Ascending aorta (tissue), 2 donors: ENCODE results near the gene TPH1. TPM values are rescaled to one million over a fixed set of nuclear protein-coding genes. Genes with fewer than 3 reads are reported as not detected.

ENCODE experiments used
- DNase-seq, 2 donors: peaks; one replicate each; pipeline ENCODE4 v3.0.0-alpha.2; 2019; ENCODE audit warnings: low spot score in 2 of 2
- H3K27ac ChIP-seq, 2 donors: fragments of 200-600 bp; sonication (generic); one replicate each; pipeline ENCODE4 v1.5.1; 2016 to 2017; ENCODE audit warnings: mild to moderate bottlenecking in 1 of 2
- H3K27me3 ChIP-seq: fragments of 200-600 bp; sonication (generic); one replicate; pipeline ENCODE4 v1.5.1; 2017
- H3K36me3 ChIP-seq, 2 donors: fragments of 200-600 bp; sonication (generic); one replicate each; pipeline ENCODE4 v1.5.1; 2016
- H3K4me1 ChIP-seq, 2 donors: fragments of 200-600 bp; sonication (generic); one replicate each; pipeline ENCODE4 v1.5.1; 2016 to 2017; ENCODE audit warnings: mild to moderate bottlenecking in 1 of 2
- H3K4me3 ChIP-seq, 2 donors: fragments of 200-600 bp; sonication (generic); one replicate each; pipeline ENCODE4 v1.5.1; 2016 to 2017; ENCODE audit warnings: mild to moderate bottlenecking in 1 of 2
- H3K9me3 ChIP-seq, 2 donors: fragments of 200-600 bp; sonication (generic); one replicate each; pipeline ENCODE4 v1.5.1; 2016
- intact Hi-C: fragments of 100-400 bp; cut with DNase I; formaldehyde crosslinking; loops from one replicate; pipeline ENCODE4 v1.15.1; 2023
- total RNA-seq: library from RNA; depleted of rRNA; stranded (reverse); fragments of >200 nt; gene quantifications from one replicate; pipeline ENCODE4 v1.1.0, GENCODE V29; 2016
- TF ChIP-seq, protein P1 (sequence below), 3 experiments: fragments of 200-600 bp in 2 of 3; fragments of 450-650 bp in 1 of 3; sonication (generic) in 2 of 3; IDR thresholded peaks; one replicate each; pipeline ENCODE4 v1.5.1; 2016 to 2019; ENCODE audit warnings: antibody characterized with exemption in 3 of 3, mild to moderate bottlenecking in 1 of 3, moderate library complexity in 1 of 3

The TPH1 gene
- total RNA-seq, 1 donor from 2014 or later = 1.8 TPM

DNA sequence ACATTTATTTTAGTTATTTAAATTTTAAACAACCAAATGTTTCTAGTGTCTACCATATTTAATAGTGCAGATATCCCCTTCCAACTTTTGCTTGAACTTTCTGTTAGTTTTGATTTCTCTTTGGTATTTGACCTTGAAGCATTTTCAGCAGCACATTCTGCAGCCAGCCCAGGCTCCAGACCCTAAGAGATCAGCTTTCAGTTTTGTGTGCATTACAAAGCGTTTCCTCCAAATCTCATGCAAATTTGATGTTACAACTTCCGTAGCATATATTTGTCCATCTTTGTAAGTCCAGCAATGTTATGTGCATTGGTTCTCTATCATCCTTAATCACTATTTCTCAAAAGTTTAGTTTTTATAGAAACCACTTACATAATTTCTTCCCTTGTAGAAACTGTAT lies 18.6 kb downstream of the TPH1 start:
- no peak overlapping the region for H3K4me3 ChIP-seq
- H3K9me3 ChIP-seq = no peaks in the 10 kb centered on the region
- TF ChIP-seq, protein P1, sequence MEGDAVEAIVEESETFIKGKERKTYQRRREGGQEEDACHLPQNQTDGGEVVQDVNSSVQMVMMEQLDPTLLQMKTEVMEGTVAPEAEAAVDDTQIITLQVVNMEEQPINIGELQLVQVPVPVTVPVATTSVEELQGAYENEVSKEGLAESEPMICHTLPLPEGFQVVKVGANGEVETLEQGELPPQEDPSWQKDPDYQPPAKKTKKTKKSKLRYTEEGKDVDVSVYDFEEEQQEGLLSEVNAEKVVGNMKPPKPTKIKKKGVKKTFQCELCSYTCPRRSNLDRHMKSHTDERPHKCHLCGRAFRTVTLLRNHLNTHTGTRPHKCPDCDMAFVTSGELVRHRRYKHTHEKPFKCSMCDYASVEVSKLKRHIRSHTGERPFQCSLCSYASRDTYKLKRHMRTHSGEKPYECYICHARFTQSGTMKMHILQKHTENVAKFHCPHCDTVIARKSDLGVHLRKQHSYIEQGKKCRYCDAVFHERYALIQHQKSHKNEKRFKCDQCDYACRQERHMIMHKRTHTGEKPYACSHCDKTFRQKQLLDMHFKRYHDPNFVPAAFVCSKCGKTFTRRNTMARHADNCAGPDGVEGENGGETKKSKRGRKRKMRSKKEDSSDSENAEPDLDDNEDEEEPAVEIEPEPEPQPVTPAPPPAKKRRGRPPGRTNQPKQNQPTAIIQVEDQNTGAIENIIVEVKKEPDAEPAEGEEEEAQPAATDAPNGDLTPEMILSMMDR (IDR thresholded peaks at IDR 0.05) = no peak
- peaks cover 24 to 32% of the 10 kb centered on the region in 2 donors for H3K36me3 ChIP-seq
- no peaks in the 10 kb centered on the region for H3K27me3 ChIP-seq
- H3K4me1 ChIP-seq = no peaks in the 10 kb centered on the region
- no peak for DNase-seq
- intact Hi-C loops = no loop called here
- H3K27ac ChIP-seq = no peak overlapping the region

DNA sequence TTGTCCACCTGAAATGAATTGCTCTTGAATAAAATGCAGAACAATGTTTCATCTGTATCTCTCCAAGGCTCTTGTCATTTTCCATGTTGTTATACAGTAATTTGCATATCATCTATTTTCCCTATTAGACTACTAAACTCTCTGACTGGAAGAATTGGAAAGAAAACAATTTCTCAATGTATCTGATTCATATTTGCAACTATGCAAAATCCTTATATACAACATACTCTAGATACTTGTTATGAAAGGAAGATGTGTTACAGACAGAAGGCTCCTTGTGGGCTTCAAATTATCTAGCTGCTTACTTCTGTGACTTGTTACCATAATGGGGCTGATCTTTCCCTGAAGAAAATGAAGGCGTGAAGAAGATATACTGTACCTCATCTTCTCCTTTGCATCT lies 23.6 kb downstream of the TPH1 start:
- TF ChIP-seq, protein P1 (IDR thresholded peaks at IDR 0.05) = no peak
- no peaks in the 10 kb centered on the region for H3K4me1 ChIP-seq
- intact Hi-C loops = no loop called here
- H3K27me3 ChIP-seq = no peaks in the 10 kb centered on the region
- peaks cover 35 to 56% of the 10 kb centered on the region in 2 donors for H3K36me3 ChIP-seq
- H3K4me3 ChIP-seq = no peak overlapping the region
- no peaks in the 10 kb centered on the region for H3K9me3 ChIP-seq
- no peak for DNase-seq
- H3K27ac ChIP-seq = no peak overlapping the region

DNA sequence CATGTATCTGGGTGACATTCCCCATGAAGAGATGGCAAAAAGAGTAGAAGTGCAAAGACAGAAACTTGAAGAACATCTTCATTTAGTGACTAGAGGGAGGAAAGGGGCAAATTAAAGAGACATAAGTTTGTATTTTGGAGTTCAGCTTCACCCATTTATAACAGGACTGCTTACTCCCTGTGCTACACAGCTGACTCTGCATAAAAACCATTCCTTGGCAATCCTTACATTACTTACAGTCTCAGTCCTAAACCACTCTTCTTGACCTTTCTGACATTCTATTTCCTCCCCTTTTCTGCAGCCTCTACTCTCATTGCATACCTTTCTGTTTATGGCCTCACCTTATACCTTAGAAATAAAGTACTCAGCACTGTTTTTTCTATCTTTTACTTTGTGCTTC lies 26.4 kb downstream of the TPH1 start:
- no peak overlapping the region for H3K27ac ChIP-seq
- no peaks in the 10 kb centered on the region for H3K27me3 ChIP-seq
- intact Hi-C loops = loop anchor here (10.0 kb wide), 1 partner anchor 705 kb away; the partner anchor contains the start of gene IGSF22
- H3K4me3 ChIP-seq = no peak overlapping the region
- H3K4me1 ChIP-seq = no peaks in the 10 kb centered on the region
- DNase-seq = no peak
- peaks cover 29 to 47% of the 10 kb centered on the region in 2 donors for H3K36me3 ChIP-seq
- TF ChIP-seq, protein P1 (IDR thresholded peaks at IDR 0.05) = no peak
- no peaks in the 10 kb centered on the region for H3K9me3 ChIP-seq

DNA sequence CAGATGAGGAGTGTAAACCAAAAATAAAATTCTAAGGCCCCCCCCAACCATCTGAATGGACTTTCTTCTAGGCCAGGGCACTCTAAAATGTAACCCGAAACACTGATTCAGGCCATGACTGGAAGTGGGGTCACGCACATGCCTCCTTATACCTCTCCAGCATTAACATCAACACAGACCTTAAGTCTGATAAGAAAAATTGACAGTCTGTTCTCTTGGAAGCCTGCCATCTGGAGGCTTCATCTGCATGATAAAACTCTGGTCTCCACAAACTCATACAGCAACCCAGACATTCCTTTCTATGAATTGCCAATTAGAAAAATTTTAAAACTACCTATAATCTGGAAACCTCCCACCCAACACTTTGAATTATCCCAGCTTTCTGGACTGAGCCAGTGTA lies 29.3 kb downstream of the TPH1 start:
- H3K9me3 ChIP-seq = no peaks in the 10 kb centered on the region
- TF ChIP-seq, protein P1 (IDR thresholded peaks at IDR 0.05) = no peak
- intact Hi-C loops = loop anchor here (10.0 kb wide), 1 partner anchor 708 kb away; the partner anchor contains the start of gene IGSF22
- H3K4me1 ChIP-seq = no peaks in the 10 kb centered on the region
- H3K36me3 ChIP-seq = peaks cover 13 to 21% of the 10 kb centered on the region in 2 donors
- no peak for DNase-seq
- H3K4me3 ChIP-seq = no peak overlapping the region
- H3K27me3 ChIP-seq = no peaks in the 10 kb centered on the region
- H3K27ac ChIP-seq = no peak overlapping the region

DNA sequence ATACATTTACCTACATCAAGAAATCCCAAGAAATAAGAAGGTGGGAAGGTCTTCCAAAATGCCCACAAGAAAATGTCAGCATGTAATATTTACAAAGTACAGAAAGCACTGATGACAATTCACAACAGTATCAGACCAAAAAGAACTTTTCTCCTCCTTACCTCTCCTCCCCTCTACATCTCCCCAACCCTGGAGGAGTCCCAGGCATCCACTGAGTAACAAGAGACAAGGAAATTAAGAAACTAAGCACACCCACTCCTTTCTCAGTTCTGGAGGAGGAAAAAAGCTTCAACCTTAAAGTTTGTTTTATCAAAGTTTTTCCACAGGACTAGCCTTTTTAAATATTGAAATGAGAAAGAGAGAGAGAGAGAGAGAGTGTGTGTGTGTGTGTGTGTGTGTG lies 31.2 kb downstream of the TPH1 start:
- TF ChIP-seq, protein P1 (IDR thresholded peaks at IDR 0.05) = no peak
- no peaks in the 10 kb centered on the region for H3K27me3 ChIP-seq
- intact Hi-C loops = loop anchor here (5.0 to 10.0 kb wide), 3 partner anchors 367 to 710 kb away; partner anchors contain the start of genes IGSF22 and UEVLD

More for the DNA sequence above, 31.2 kb downstream of the TPH1 start:
- H3K4me3 ChIP-seq = no peak overlapping the region
- H3K4me1 ChIP-seq = no peaks in the 10 kb centered on the region
- no peaks in the 10 kb centered on the region for H3K9me3 ChIP-seq
- H3K36me3 ChIP-seq = peaks cover 0 to 4% of the 10 kb centered on the region in 2 donors
- DNase-seq = no peak
- H3K27ac ChIP-seq = peak overlapping the region in 1 of 2 donors; percentile 30
